ENCODE results near the gene SRSF11.
"Not testable (repeated sequence)": the region's sequence is repeated elsewhere in the genome, so short reads cannot be mapped to it uniquely, and the experiment has no call there.

Gene SRSF11, protein sequence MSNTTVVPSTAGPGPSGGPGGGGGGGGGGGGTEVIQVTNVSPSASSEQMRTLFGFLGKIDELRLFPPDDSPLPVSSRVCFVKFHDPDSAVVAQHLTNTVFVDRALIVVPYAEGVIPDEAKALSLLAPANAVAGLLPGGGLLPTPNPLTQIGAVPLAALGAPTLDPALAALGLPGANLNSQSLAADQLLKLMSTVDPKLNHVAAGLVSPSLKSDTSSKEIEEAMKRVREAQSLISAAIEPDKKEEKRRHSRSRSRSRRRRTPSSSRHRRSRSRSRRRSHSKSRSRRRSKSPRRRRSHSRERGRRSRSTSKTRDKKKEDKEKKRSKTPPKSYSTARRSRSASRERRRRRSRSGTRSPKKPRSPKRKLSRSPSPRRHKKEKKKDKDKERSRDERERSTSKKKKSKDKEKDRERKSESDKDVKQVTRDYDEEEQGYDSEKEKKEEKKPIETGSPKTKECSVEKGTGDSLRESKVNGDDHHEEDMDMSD
- long read RNA-seq, donor 1, full-length matches to known transcripts, result 41 of 183 reads
- long read RNA-seq, donor 1, partial matches to known transcripts, result 142 of 183 reads
- long read RNA-seq, donor 1, other reads (novel, unspliced or antisense), result 0 of 183 reads
- long read RNA-seq, donor 2, transcript SRSF11-201 (10 exons, 3,034 nt), result major isoform, 7 of 56 reads
- long read RNA-seq, donor 2, partial matches to known transcripts, result 42 of 56 reads
- long read RNA-seq, donor 2, other reads (novel, unspliced or antisense), result 0 of 56 reads
- long read RNA-seq, donor 3, full-length matches to known transcripts, result 21 of 68 reads
- long read RNA-seq, donor 3, partial matches to known transcripts, result 47 of 68 reads
- long read RNA-seq, donor 3, other reads (novel, unspliced or antisense), result 0 of 68 reads
- long read RNA-seq, donor 4, full-length matches to known transcripts, result 38 of 257 reads
- long read RNA-seq, donor 4, partial matches to known transcripts, result 219 of 257 reads
- long read RNA-seq, donor 4, other reads (novel, unspliced or antisense), result 0 of 257 reads
- long read RNA-seq, donor 5, transcript SRSF11-201 (10 exons, 3,034 nt), result major isoform, 16 of 83 reads
- long read RNA-seq, donor 5, partial matches to known transcripts, result 57 of 83 reads
- long read RNA-seq, donor 5, other reads (novel, unspliced or antisense), result 0 of 83 reads
- long read RNA-seq, donor 6, full-length matches to known transcripts, result 22 of 130 reads
- long read RNA-seq, donor 6, partial matches to known transcripts, result 108 of 130 reads
- long read RNA-seq, donor 6, other reads (novel, unspliced or antisense), result 0 of 130 reads
- long read RNA-seq, donor 7, full-length matches to known transcripts, result 34 of 263 reads
- long read RNA-seq, donor 7, partial matches to known transcripts, result 229 of 263 reads
- long read RNA-seq, donor 7, other reads (novel, unspliced or antisense), result 0 of 263 reads
- long read RNA-seq, donor 8, full-length matches to known transcripts, result 32 of 157 reads
- long read RNA-seq, donor 8, partial matches to known transcripts, result 125 of 157 reads
- long read RNA-seq, donor 8, other reads (novel, unspliced or antisense), result 0 of 157 reads

- DNase-seq, result peak; percentile 98
Observed at GRCh38 chr1:70221238-70222121, at the start of gene SRSF11. TSS of gene SRSF11 (plus strand) at chr1:70221380. CDS start at chr1:70221637, 257 bp downstream.

GRCh38 chr1:70171512-70171911 is 49.7 kb upstream of the SRSF11 start:
- DNase-seq, result no peak

GRCh38 chr1:70185181-70185580 is 36.0 kb upstream of the SRSF11 start:
- DNase-seq, result not testable (repeated sequence)

DNA sequence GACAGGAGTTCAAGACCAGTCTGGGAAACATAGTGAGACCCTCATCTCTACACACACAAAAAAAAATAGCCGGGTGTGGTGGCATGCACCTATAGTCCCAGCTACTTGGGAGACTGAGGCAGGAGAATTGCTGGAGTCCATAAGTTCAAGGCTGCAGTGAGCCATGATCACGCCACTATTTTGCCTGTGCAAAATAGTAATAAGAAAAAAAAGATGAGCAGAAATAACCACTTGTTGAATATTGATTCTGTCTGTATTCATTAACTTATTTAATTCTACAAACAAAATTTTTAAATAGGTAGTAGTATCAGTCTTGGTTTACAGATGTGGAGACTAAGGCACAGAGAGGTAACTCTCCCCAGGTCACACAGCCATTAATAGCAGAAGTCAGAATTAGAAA is 32.7 kb upstream of the SRSF11 start:
- DNase-seq, result no peak

DNA sequence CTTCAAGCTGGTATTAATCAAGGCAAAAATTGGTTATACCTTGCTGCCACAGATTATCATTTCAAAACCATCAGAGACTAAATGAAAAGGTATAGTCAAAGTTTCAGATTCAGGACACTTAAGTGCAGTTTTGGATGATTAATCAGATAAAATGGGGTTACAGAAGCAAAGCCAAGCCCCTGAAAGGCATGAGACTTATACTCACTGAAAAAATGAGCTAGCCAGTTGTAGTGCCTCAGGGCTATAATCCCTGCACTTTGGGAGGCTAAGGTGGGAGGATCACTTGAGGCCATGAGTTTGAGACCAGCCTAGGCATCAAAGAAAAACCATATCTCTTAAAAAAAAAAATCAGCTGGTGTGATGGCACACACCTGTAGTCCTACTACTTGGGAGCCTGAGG is 31.0 kb upstream of the SRSF11 start:
- DNase-seq, result no peak

DNA sequence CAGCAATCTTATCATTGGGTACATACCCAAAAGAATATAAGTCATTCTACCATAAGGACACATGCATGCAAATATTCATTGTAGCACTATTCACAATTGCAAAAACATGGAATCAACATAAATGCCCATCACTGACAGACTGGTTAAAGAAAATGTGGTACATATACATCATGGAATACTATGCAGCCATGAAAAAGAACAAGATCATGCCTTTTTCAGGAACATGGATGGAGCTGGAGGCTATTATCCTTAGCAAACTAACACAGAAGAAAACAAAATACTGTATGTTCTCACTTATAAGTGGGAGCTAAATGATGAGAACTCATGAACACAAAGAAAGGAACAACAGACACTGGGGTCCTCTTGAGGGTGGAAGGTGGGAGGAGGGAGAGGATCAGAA is 28.7 kb upstream of the SRSF11 start:
- DNase-seq, result not testable (repeated sequence)

- DNase-seq, result no peak
Observed at GRCh38 chr1:70194601-70195000, 26.6 kb upstream of the SRSF11 start.

- peak; percentile 3 for DNase-seq
Observed at GRCh38 chr1:70195342-70195741, 25.8 kb upstream of the SRSF11 start.

- DNase-seq, result no peak
Observed at GRCh38 chr1:70196333-70196732, 24.8 kb upstream of the SRSF11 start.

DNA sequence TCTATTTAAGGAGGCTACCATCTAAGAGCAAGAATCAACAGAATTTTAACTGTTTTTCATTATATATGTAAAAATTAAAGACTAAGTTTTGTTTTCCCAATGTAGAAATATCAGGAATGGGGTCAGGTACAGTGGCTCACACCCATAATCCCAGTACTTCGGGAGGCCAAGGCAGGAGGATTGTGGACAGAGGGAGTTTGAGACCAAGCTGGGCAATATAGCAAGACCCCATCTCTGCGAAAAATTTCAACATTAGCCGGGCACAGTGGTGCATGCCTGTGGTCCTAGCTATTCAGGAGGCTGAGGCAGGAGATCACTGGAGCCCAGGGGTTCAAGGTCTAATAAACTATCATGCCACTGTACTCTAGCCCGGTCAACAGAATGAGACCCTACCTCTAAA is 21.1 kb upstream of the SRSF11 start:
- DNase-seq, result no peak

DNA sequence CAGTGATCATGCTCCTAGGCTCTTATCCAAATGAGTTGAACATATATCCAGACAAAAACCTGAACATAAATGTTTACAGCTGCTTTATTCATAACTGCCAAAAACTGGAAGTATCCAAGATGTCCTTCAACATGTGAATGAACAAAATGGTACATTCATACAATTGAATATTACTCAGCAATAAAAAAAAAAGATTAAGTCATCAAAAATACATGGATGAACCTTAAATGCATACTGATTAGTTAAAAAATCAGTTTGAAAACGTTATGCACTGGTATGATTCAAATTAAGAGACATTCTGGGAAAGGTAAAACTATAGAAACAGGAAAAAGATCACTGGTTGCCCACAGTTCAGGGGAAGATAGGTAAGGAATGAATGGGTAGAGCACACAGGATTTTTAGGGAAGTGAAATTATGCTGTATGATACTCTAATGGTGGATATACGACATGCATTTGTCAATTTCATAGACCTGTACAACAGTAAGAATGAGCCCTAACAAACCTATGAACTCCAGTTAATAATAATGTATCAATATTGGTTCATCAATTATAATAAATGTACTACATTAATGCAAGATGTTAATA is 18.9 kb upstream of the SRSF11 start:
- DNase-seq, result no peak

DNA sequence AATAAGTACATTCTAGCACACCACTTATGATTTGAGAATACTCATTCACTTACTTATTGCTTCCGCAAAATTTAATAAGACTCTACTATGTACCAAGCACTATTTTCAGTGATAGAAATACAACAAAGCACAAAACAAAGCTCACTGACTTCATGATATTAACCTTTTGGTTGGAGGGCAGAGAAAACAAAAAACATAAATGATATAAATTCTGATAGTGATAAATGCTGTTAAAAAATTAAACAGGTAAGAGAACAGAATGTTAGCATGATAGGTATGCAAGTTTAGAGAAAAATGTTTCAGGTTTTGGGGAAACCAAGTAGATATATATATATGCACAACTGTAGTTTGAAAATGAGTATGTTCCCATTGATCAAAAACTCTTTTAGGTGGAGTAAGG is 17.0 kb upstream of the SRSF11 start:
- no peak for DNase-seq

DNA sequence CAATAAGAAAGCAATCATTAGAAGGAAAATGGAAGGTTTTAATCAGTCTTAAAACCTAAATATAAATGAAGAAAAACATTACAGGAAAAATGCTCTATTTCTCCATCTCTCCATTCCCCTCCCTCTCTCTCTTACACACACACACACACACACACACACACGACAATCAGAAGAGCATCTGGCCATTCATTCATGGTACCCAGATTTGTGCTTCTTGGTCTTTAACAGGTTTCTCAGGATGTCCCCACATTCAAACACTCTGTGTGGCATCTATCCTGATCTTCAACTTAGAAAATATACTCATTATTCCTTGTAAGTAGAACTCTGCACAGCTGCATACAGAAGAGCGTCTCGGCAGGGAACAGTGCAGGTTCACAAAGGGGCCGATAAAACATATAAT is 16.6 kb upstream of the SRSF11 start:
- no peak for DNase-seq

DNA sequence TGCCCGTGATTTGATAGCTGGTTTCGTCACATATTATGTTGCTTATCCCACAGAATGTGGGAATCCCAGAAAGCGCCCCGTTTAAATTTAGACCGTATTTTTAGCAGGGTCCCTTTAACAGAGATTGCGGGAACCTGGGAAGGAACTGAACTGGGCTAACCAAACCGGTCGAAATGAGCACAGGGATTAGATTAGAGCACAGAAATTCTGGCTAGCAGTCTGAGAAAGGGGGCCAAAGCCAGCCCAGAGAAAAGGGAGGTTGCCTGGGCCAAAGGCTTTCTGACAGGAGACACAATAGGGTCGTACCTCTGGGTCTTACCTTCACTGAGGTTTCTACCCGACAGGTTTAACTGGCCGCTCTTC is 16.1 kb upstream of the SRSF11 start:
- DNase-seq, result no peak

DNA sequence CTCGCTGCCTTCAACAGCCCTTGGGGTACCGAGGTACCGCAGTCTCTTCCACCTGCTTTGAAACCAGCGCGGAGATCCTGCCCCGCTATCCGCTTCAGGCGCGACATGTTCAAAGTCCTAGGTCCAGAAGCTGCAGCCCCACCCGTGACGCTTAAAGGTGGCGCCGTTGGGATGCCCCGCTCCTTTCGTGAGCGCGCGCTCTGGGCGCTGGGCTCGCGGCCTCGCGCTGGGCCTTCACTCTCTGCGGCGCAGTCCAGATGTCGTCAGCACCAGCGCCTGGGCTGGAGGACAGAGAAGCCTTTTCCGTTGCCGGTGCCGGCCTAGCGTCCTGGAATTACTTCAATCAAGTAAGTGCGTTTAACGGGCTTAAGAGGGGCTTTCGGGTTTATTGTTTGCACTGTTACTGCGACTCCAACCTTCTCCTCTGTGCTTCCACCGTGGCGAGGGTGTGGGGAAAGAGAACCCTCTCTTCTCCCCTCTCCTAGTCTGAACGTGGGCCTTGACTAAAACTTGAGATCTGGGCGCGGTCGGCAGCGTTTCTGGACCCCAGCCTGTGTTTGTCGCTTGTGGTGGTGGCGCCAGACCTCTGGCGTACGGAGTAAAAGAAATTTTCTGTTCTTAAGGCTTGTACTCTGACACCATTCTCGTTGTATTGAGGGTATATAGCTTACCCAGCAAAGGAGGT is 15.6 kb upstream of the SRSF11 start, which contains the start of gene LRRC40:
Gene LRRC40 (minus strand): TSS at position 146 of the 685 bp plus-strand sequence. CDS start 39 bp downstream, at position 107.
- DNase-seq, result peak; percentile 98

- DNase-seq, result not testable (repeated sequence)
Observed at GRCh38 chr1:70206833-70207232, 14.3 kb upstream of the SRSF11 start.

GRCh38 chr1:70207492-70207891 is 13.7 kb upstream of the SRSF11 start:
- DNase-seq, result no peak

- DNase-seq, result no peak
Observed at GRCh38 chr1:70208292-70208691, 12.9 kb upstream of the SRSF11 start.

GRCh38 chr1:70210820-70211219 is 10.4 kb upstream of the SRSF11 start:
- no peak for DNase-seq

DNA sequence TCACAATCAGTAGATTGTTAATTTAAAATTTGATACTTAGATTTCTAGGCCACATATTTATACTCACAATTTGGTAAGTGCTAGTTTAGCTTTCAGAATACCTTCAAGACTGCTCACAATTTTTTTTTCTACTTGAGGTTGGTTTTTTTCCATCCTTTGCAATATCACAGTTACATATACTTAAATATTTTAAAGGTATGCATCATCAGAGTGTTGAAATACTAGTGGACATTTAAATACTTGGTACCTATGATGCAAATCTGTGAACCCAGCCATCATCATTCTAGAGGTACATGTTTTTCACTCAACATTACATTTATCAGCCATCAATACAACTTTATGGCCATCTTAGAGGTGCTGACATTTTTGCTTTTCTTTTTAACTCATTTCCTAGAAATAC is 9.6 kb upstream of the SRSF11 start:
- DNase-seq, result no peak
